SK-N-MC (cell line): ENCODE results near the gene MLLT3.

ENCODE experiments used
- EZH2 ChIP-seq: fragments of 200-600 bp; sonication (generic); IDR thresholded peaks from one replicate; pipeline ENCODE4 v1.6.1; 2017; ENCODE audit warnings: antibody characterized with exemption
- POLR2AphosphoS5 ChIP-seq: IDR thresholded peaks from 2 replicates; pipeline ENCODE4 v1.6.1; 2012; ENCODE audit warnings: mild to moderate bottlenecking, low read depth, low read length, borderline replicate concordance

- TF ChIP-seq EZH2 = no peak
- TF ChIP-seq POLR2AphosphoS5 = no peak
Observed at GRCh38 chr9:20582150-20582549, 40.1 kb downstream of the MLLT3 start.
